ENCODE data around the gene MUSTN1. TPM values are rescaled to one million over a fixed set of nuclear protein-coding genes. Genes with fewer than 3 reads are reported as not detected.

MUSTN1 gene
- 1.6 TPM for total RNA-seq (2013)
- polyA plus RNA-seq (10 to 100 TPM in 1 of 3 donors, under 1 TPM in 1, not detected in 1; 0.29 to 13.7 TPM), polyA minus RNA-seq (2.9 and 3.4 TPM in 2 replicates), total RNA-seq (0 reads per million in 11 experiments)

GRCh38 chr3:52834871-52835501, at the start of gene MUSTN1:
MUSTN1 (minus strand) TSS chr3:52835019; CDS start chr3:52834948, 71 bp downstream.
- H3K4me1 ChIP-seq (ENCODE audit: control insufficient read depth in 1 of 2, insufficient read depth in 2 of 2, low read length in 2 of 2): no peaks in the 10 kb centered on the region
- H4K20me1 ChIP-seq (ENCODE audit: insufficient read depth, low read length): no peaks in the 10 kb centered on the region
- WGBS (ENCODE audit: insufficient coverage): 96% methylated on average over 4 of the region's 11 CpGs
- intact Hi-C loops (cut with micrococcal nuclease): no loop called here
- H3K9ac ChIP-seq (ENCODE audit: insufficient read depth, low read length, poor library complexity, severe bottlenecking): no peak within 1 kb of the TSS
- H2AFZ ChIP-seq (ENCODE audit: insufficient read depth, low read depth, low read length, poor library complexity, severe bottlenecking): no peak within 1 kb of the TSS
- H3K27ac Mint-ChIP-seq: peak within 1 kb of the TSS in 2 of 7 donors; percentile 65 to 68
- H3K27me3 Mint-ChIP-seq (ENCODE audit: low read depth in 3 of 3): peaks cover 0 to 4% (median 2%) of the 10 kb centered on the region in 3 donors
- no peak within 1 kb of the TSS for H3K27ac ChIP-seq (ENCODE audit: low read depth in 1 of 2, low read length in 2 of 2)
- no peak for DNase-seq
- no peak within 1 kb of the TSS for H3K4me2 ChIP-seq (replicated peaks; ENCODE audit: extremely low read depth, low read length, poor library complexity, severe bottlenecking)
- no peak for TF ChIP-seq CTCF (IDR thresholded peaks at IDR 0.05)
- peaks cover 44 to 61% of the 10 kb centered on the region in 2 donors for H3K36me3 Mint-ChIP-seq
- H3K4me3 Mint-ChIP-seq: no peak within 1 kb of the TSS
- H3K9me3 Mint-ChIP-seq: no peaks in the 10 kb centered on the region
- H3K27me3 ChIP-seq (ENCODE audit: control insufficient read depth in 2 of 2, insufficient read depth in 2 of 2, low read length in 2 of 2): no peaks in the 10 kb centered on the region
- peaks cover 8% of the 10 kb centered on the region for H3K4me1 Mint-ChIP-seq
- H3K79me2 ChIP-seq (ENCODE audit: insufficient read depth, low read length): no peaks in the 10 kb centered on the region
- no peak within 1 kb of the TSS for H3K4me3 ChIP-seq (replicated peaks in 1 of 3; ENCODE audit: low read depth in 2 of 3, low read length in 3 of 3)
- H3K36me3 ChIP-seq (replicated peaks in 1 of 2; ENCODE audit: control insufficient read depth in 1 of 2, insufficient read depth in 2 of 2, low read length in 2 of 2): peaks cover 38 to 72% of the 10 kb centered on the region in 2 donors
- no peaks in the 10 kb centered on the region for H3K9me3 ChIP-seq (replicated peaks in 1 of 2; ENCODE audit: control insufficient read depth in 1 of 2, insufficient read depth in 1 of 2, low read length in 2 of 2)

- Histone ChIP-seq H3K79me2 (ENCODE audit: insufficient read depth, low read length) (peaks cover 53% of the 10 kb centered on the region), H3K4me2 (replicated peaks; ENCODE audit: extremely low read depth, low read length, poor library complexity, severe bottlenecking) (no peak overlapping the region), H3K9ac (ENCODE audit: insufficient read depth, low read length, poor library complexity, severe bottlenecking) (no peak overlapping the region), H3K27me3 (ENCODE audit: control insufficient read depth in 2 of 2, insufficient read depth in 2 of 2, low read length in 2 of 2) (no peaks in the 10 kb centered on the region), H3K4me1 (ENCODE audit: control insufficient read depth in 1 of 2, insufficient read depth in 2 of 2, low read length in 2 of 2) (no peaks in the 10 kb centered on the region), H2AFZ (ENCODE audit: insufficient read depth, low read depth, low read length, poor library complexity, severe bottlenecking) (no peak overlapping the region), H3K4me3 (replicated peaks in 1 of 3; ENCODE audit: low read depth in 2 of 3, low read length in 3 of 3) (no peak overlapping the region), H3K36me3 (replicated peaks in 1 of 2; ENCODE audit: control insufficient read depth in 1 of 2, insufficient read depth in 2 of 2, low read length in 2 of 2) (peaks cover 12 to 53% of the 10 kb centered on the region in 2 donors), H3K27ac (ENCODE audit: low read depth in 1 of 2, low read length in 2 of 2) (no peak overlapping the region), H4K20me1 (ENCODE audit: insufficient read depth, low read length) (peaks cover 86% of the 10 kb centered on the region), H3K9me3 (replicated peaks in 1 of 2; ENCODE audit: control insufficient read depth in 1 of 2, insufficient read depth in 1 of 2, low read length in 2 of 2) (peaks cover 0 to 6% of the 10 kb centered on the region in 2 donors)
- peak overlapping the region in 1 of 7 donors; percentile 44 for H3K27ac Mint-ChIP-seq
- H3K36me3 Mint-ChIP-seq: peaks cover 46 to 60% of the 10 kb centered on the region in 2 donors
- H3K4me3 Mint-ChIP-seq: no peak overlapping the region
- no peaks in the 10 kb centered on the region for H3K27me3 Mint-ChIP-seq (ENCODE audit: low read depth in 3 of 3)
- intact Hi-C loops (cut with micrococcal nuclease): no loop called here
- 93% methylated on average over 2 of the region's 4 CpGs for WGBS (ENCODE audit: insufficient coverage)
- peaks cover 0 to 13% (median 4%) of the 10 kb centered on the region in 7 donors for H3K9me3 Mint-ChIP-seq
- DNase-seq: no peak
- H3K4me1 Mint-ChIP-seq: peaks cover 2% of the 10 kb centered on the region
- no peak for TF ChIP-seq CTCF (IDR thresholded peaks at IDR 0.05)
These were observed 47.6 kb upstream of the MUSTN1 start for GRCh38 chr3:52882377-52882776.

Data from CD14-positive monocyte (primary cell).